Mononuclear cell (primary cell): ENCODE results near the gene DOCK9. TPM values are rescaled to one million over a fixed set of nuclear protein-coding genes. Genes with fewer than 3 reads are reported as not detected.

Experiments
- H3K27me3 ChIP-seq: 2 replicates; pipeline ENCODE4 v1.6.0; 2011; ENCODE audit warnings: low read length, control low read depth; ENCODE audit not compliant: insufficient read depth
- H3K4me1 ChIP-seq: 2 replicates; pipeline ENCODE4 v1.5.1; 2011; ENCODE audit warnings: mild to moderate bottlenecking, low read length, control low read depth; ENCODE audit not compliant: insufficient read depth
- H3K4me3 ChIP-seq: 2 replicates; pipeline ENCODE4 v1.5.1; 2011; ENCODE audit warnings: mild to moderate bottlenecking, low read length, moderate library complexity
- H3K9me3 ChIP-seq: 2 replicates; pipeline ENCODE4 v1.5.1; 2011; ENCODE audit warnings: low read depth, mild to moderate bottlenecking, control low read depth, low read length
- total RNA-seq: library from RNA; depleted of rRNA; stranded (reverse); fragments of >200 nt; gene quantifications from one replicate; pipeline ENCODE4 v1.2.3, GENCODE V29; 2012

The DOCK9 gene
- total RNA-seq, 1 donor: 54.9 TPM

DNA sequence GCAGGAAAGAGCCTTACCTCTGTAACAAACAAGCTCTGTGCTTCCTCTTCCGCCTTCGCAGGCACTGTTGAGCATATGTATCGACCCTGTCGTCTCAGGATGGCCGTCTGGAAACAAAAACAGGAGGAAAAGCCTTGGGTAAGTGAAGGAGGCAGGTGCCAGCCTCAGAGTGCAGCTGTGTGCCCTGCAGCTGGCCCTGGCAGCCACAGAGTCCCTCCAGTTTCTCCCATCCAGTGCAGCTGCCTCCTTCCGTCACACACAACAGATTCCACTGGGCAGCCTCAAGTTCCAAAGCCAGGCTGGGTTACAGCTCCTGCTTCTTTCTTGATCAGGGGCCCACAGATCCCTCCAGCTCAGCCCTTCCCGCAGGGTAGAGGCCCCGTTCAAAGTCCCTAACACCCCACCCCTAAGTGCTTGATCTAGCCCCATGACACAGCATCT, 47.7 kb downstream of the DOCK9 start:
- no peaks in the 10 kb centered on the region for H3K9me3 ChIP-seq
- no peaks in the 10 kb centered on the region for H3K27me3 ChIP-seq
- peaks cover 5% of the 10 kb centered on the region for H3K4me1 ChIP-seq
- H3K4me3 ChIP-seq: peak overlapping the region; percentile 10

DNA sequence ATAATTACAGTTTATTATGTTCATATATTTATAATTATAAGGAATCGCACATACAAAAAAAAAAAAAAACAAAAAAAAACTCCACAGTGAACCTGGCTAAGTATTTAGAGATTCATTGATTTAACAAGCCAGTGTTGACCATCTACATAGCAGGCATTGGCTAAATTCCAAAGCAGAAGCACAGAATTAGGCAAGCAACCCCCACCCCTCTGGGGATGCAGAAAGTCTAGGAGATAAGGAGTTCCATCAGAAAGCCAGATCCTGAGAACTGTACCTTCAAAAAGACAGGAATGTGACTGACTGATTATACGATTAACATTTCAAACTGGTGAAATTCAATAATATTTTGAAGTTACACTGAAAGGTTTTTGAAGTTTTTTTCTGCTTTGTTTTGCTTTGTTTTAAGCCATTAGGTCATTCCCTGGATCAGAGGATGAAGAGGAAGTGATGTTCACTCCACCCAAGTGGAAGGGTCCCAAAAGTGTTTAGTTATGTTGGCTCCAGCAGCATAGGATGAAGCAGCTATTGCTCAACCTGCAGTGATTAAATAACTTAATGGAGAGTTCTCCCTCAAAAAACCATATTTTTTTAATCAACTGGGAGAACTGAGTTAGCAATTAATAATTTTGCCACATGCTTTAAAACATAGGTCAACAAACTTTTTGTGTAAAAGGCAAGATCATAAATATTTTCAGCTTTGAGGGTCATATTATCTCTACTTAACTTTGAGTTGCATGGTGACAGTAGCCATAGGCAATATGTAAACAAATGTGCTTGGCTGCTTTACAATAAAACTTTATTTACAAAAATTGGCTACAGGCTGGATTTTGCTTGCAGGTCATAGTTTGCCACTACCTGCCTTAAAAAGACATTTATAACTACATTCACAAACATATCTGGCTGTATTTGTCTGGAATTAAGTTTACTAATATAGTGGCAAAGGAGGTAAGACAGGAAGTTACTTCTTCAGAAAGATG, 49.6 kb downstream of the DOCK9 start:
- no peak overlapping the region for H3K4me3 ChIP-seq
- peaks cover 5% of the 10 kb centered on the region for H3K4me1 ChIP-seq
- no peaks in the 10 kb centered on the region for H3K9me3 ChIP-seq
- H3K27me3 ChIP-seq: no peaks in the 10 kb centered on the region

DNA sequence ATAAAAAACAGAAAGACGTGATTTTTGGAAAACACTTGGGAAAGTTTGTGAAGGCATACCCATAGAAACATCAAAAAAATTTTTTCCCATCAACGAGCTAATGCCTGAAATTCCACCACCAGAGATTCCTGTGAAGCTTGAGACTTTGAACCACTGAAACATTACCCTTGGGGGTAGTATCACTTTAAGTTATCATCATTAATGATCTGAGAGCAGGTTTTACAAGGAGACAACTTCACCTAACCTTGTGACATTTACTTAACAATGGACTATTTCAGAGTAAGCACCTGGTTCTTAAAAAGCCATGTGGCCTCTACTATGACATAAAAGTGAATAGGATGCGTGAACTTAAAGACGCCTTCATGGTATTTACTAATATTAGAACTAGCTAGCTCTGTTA, 51.9 kb downstream of the DOCK9 start:
- no peak overlapping the region for H3K4me3 ChIP-seq
- H3K9me3 ChIP-seq: no peaks in the 10 kb centered on the region
- H3K4me1 ChIP-seq: peaks cover 5% of the 10 kb centered on the region
- no peaks in the 10 kb centered on the region for H3K27me3 ChIP-seq

DNA sequence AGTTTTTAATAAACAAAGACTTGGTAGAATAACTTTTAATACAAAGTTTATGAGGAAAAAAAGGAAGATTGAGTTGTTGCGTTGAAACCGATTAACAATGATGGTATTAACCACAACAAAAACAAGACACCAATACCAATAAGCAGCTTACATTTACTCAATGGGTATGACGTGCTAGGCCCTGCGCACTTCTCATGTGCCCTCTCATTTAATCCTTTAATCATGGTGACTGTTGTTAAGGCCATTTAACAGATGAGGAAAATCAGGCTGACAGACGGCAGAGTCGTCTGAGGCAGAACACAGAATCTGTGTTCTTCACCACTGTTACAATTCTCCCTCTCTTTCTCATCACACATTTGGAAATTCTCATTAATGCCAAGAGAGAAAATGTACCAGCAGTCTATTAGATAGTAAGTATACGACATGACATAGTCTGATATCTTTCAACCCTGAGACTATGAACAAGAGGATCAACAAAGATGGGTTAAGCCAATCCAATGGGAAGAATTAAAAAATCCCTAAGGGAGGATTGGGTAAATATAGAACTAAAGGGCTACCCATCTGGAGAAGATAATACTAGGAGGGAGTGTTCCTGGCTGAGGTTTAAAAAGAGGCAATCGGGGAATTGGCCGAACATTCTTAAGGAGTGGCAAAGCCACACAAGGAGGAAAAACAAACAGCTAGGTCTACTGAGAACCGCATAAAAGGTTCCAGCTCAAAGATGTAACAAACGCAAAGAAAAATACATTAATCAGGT, 54.0 kb downstream of the DOCK9 start:
- H3K9me3 ChIP-seq: no peaks in the 10 kb centered on the region
- no peaks in the 10 kb centered on the region for H3K27me3 ChIP-seq
- H3K4me1 ChIP-seq: peaks cover 11% of the 10 kb centered on the region
- H3K4me3 ChIP-seq: no peak overlapping the region

DNA sequence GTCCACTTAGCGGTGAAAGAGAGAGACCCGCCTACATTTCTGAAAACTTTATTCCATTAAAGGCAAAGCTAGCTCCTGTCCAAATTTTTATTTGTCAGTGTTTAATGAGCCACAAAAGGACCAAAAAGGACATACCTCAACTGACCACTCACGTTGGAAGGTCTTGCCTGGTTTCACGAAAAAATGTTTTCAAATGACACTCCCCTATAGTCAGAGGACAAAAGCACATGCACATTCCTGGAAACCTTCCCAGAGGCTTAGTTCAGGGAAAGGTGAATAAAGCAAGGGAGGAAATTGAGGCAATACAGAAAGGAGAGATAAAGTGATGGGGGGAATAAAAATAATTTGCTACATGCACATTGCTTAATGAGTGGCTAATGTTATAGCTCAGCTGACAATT, 55.6 kb downstream of the DOCK9 start:
- Histone ChIP-seq H3K9me3 (no peaks in the 10 kb centered on the region), H3K27me3 (no peaks in the 10 kb centered on the region), H3K4me3 (no peak overlapping the region), H3K4me1 (peaks cover 16% of the 10 kb centered on the region)

DNA sequence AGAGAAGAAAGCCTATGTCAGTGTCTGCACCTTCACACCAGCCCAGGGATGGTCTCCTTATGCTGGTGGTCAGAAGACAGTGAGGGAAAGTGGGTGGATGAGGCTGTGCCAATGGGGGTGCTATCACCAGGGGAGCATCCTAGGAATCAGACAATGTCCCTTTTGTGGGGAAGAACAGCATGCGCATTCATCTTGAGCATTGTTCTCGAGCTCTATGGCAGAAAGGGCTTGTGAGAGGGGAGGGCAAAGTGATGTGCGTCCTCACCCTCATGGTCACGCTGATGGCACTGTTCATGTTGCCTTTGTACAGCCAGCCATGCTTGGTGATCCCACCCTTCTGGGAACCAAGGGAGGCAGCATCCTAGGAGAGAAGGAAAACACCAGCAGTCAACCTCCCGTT, 56.1 kb downstream of the DOCK9 start:
- Histone ChIP-seq H3K27me3 (no peaks in the 10 kb centered on the region), H3K4me1 (peaks cover 16% of the 10 kb centered on the region), H3K9me3 (no peaks in the 10 kb centered on the region), H3K4me3 (no peak overlapping the region)

DNA sequence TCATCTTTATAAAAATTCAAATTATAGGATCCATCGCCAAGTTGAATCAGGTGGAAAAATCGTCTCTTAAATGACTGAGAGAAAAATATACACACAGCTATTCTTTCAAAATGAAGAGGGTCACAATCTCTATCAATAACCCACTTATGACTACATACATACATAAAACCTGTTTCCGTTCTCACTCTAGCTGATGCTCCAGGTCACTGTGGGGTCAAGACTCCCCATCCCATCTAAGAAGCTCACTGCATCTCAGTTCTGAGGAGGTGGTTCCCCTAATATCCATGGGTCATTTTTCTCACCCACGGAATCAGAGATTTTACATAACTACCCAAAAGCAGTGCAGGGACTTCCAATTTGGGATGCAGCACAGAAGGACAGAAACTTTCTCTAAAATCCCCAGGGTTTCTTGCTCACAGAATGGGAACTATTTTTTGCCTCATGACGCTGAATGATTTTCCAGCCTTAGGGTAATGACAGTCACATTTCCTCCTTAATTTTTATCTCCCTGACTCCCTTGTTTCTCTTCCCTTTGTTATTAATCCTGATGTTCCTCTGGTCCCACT, 56.8 kb downstream of the DOCK9 start:
- no peak overlapping the region for H3K4me3 ChIP-seq
- H3K4me1 ChIP-seq: peaks cover 16% of the 10 kb centered on the region
- no peaks in the 10 kb centered on the region for H3K9me3 ChIP-seq
- no peaks in the 10 kb centered on the region for H3K27me3 ChIP-seq

DNA sequence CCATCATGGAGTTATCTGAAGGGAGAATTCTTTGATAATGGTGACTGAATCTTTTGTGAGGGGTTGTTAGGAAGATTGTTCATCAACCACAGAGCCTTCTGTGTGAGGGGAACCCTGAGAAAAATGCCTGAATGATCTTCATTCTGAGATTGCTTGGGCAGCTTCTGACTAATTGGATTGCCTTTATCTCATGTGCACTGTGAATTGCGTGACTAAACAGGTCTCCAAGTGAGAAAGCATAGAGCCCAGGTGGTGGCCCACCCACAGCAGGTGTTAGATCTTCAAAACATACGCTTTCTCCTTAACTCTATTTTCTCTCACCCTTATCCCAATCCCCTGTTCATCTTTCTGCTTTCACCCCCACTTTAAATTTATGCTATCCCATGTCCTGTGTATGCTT, 58.3 kb downstream of the DOCK9 start:
- Histone ChIP-seq H3K4me1 (peaks cover 16% of the 10 kb centered on the region), H3K27me3 (no peaks in the 10 kb centered on the region), H3K9me3 (no peaks in the 10 kb centered on the region), H3K4me3 (no peak overlapping the region)

DNA sequence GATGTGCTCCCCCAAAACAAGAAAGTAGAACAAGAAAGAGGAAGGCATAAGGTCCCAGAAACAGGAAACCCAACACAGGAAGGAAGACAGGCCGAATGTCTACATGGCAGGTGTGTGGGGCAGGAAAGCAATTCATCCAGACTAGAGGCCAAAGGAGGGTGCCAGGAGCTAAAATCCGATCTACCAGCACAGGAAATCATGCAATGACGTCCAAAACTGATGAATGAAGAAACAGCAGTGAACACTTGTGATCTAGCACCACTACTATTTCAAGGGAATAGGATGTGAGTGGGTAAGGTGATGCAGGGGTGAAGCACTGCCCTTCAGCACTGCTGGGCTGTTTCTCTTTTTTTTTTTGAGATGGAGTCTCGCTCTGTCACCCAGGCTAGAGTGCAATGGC, 59.1 kb downstream of the DOCK9 start:
- no peaks in the 10 kb centered on the region for H3K27me3 ChIP-seq
- H3K4me1 ChIP-seq: peaks cover 16% of the 10 kb centered on the region
- H3K4me3 ChIP-seq: no peak overlapping the region
- no peaks in the 10 kb centered on the region for H3K9me3 ChIP-seq

DNA sequence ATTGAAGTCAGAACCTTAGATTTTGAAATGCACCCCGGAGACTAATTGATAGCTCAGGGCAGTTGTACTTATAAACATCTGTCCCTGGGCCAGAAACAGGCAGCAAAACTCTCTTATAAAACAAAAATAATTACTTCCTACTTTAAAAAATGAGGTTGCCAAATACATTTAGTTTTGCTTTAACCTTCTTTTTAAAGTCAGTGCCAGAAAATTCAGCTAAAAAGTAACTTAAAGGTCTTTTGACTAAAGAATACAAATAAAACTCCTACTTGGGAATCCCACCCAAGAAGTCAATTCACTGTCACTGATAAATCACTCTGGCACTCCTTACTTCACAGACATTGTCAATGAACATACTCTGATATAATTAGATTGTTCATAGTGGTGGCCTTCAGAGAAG, 60.7 kb downstream of the DOCK9 start:
- Histone ChIP-seq H3K27me3 (no peaks in the 10 kb centered on the region), H3K4me3 (no peak overlapping the region), H3K4me1 (peaks cover 16% of the 10 kb centered on the region), H3K9me3 (no peaks in the 10 kb centered on the region)

DNA sequence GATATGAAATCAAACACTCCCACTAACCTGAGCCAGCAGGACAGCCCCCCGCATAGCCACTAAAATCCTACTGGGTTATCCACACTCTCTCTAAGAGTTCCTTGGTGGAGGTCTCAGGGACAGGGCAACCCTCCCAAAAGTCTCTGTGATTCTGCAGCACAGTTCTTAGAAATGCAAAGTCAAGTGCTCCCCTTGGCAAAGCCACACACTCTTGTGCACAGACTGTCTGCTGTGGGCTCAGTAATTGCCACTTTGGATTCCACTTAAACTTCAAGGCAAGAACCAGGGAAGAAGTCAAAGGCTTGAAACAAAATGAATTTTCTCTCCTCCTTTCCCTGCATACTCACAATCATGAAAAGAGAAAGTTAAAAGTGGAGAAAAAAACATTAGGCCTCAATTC, 61.5 kb downstream of the DOCK9 start:
- H3K9me3 ChIP-seq: no peaks in the 10 kb centered on the region
- H3K4me1 ChIP-seq: peaks cover 16% of the 10 kb centered on the region
- no peaks in the 10 kb centered on the region for H3K27me3 ChIP-seq
- H3K4me3 ChIP-seq: no peak overlapping the region

DNA sequence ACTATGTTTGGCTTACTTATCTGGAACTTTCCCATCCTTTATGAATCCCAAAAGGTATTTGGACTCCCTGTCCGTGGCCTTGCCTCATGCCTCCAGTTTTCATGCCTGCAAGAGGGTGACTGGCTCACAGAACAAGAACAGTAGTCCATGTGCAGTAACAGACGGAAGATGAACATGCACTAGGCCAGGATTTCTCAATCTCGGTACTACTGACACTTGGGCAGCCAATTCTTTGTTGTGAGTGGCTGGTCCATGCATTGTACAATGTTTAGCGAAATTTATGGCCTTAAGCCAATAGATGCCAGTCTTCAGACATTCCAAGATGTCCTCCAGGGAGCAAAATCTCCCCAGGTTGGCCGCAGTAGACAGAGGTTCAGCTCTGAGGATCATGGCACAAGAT, 61.9 kb downstream of the DOCK9 start:
- Histone ChIP-seq H3K4me1 (peaks cover 16% of the 10 kb centered on the region), H3K27me3 (no peaks in the 10 kb centered on the region), H3K9me3 (no peaks in the 10 kb centered on the region), H3K4me3 (no peak overlapping the region)

DNA sequence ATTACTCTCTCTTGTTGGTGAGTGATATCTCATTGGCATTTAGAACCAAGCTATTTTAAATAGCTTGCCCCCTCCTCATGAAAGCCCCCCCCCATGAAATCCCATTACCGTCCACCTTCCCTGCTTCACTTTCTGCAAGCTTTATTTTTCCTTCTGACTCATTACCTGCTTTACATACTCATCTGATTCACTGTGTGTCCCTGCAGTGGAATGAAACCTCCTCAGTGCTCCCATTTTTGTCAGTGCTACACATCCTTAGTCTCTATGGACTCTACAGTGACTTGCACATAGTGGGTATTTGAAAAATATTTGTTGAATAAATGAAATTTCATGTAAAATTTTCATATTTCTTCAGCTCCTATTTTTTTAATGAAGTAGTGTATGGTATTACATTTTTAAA, 62.3 kb downstream of the DOCK9 start:
- Histone ChIP-seq H3K4me1 (peaks cover 21% of the 10 kb centered on the region), H3K4me3 (no peak overlapping the region), H3K9me3 (no peaks in the 10 kb centered on the region), H3K27me3 (no peaks in the 10 kb centered on the region)

DNA sequence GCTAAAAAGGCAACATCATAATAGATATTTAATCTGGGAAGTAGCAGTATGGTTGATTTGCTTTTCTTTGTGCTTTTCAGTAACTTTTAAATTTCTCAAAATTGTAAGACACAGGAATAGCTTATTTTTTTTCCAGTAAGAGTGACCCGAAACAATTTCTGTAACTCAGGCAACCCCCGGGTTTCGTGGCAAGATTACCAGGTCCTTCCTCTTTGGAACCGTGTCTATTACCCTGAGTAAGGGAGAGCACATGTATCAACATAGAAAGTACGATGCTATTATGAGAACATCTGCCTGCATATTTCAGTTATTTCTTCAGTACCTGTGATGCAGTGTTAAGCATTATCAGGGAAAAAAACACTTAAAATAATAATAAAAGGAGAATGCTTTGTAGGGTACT, 64.1 kb downstream of the DOCK9 start:
- Histone ChIP-seq H3K4me1 (peaks cover 12% of the 10 kb centered on the region), H3K27me3 (no peaks in the 10 kb centered on the region), H3K9me3 (no peaks in the 10 kb centered on the region), H3K4me3 (no peak overlapping the region)

DNA sequence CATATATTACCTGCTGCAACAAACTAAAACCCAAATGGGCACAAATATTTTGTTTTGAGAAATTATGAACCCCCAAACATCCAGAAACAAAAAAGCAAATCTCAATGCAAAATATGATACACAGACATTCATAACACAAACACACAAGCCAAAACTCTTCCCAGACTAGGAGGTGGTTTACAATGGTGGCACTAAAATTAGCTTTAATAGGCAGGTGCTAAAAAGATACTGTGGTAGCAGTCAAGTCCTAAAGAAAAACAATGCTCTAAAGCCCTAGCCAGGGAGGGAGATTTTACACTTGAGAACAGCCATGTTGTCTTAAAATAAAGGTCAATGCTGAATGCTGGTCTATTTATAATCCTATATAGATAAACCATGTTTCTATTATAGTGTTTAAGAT, 65.0 kb downstream of the DOCK9 start:
- H3K4me1 ChIP-seq: peaks cover 8% of the 10 kb centered on the region
- H3K27me3 ChIP-seq: no peaks in the 10 kb centered on the region
- H3K4me3 ChIP-seq: no peak overlapping the region
- H3K9me3 ChIP-seq: no peaks in the 10 kb centered on the region
